Activated CD8-positive, alpha-beta memory T cell treated with anti-CD3 and anti-CD28 coated beads, Interleukin-2, amount 50 U/mL, for 1 hour (primary cell): Measurements from ENCODE around the gene DHCR24.
"Not testable (repeated sequence)": the region's sequence is repeated elsewhere in the genome, so short reads cannot be mapped to it uniquely, and the experiment has no call there.

Experiments used
- DNase-seq: peaks from one replicate; pipeline ENCODE4 v3.0.0-alpha.2; 2020; ENCODE audit errors: extremely low read depth

DHCR24 gene

GRCh38 chr1:54888080-54888733 lies 1.2 kb upstream of the DHCR24 start:
- no peak for DNase-seq

GRCh38 chr1:54887665-54888071 lies 673 bp upstream of the DHCR24 start:
- DNase-seq: no peak

- DNase-seq: no peak
Observed at GRCh38 chr1:54885807-54886723, 930 bp downstream of the DHCR24 start.

GRCh38 chr1:54885237-54885679 lies 1.7 kb downstream of the DHCR24 start:
- no peak for DNase-seq

GRCh38 chr1:54884768-54885167 lies 2.2 kb downstream of the DHCR24 start:
- DNase-seq: no peak

- DNase-seq: no peak
Observed at GRCh38 chr1:54884135-54884586, 2.8 kb downstream of the DHCR24 start.

- no peak for DNase-seq
Observed at GRCh38 chr1:54883349-54884102, 3.5 kb downstream of the DHCR24 start.

GRCh38 chr1:54882519-54882918 lies 4.5 kb downstream of the DHCR24 start:
- DNase-seq: no peak

- not testable (repeated sequence) for DNase-seq
Observed at GRCh38 chr1:54881604-54882003, 5.4 kb downstream of the DHCR24 start.

GRCh38 chr1:54879872-54880271 lies 7.1 kb downstream of the DHCR24 start:
- no peak for DNase-seq

- DNase-seq: no peak
Observed at GRCh38 chr1:54876814-54877213, 10.2 kb downstream of the DHCR24 start.

- no peak for DNase-seq
Observed at GRCh38 chr1:54875000-54875399, 12.0 kb downstream of the DHCR24 start.

- no peak for DNase-seq
Observed at GRCh38 chr1:54874079-54874830, 12.7 kb downstream of the DHCR24 start.

- DNase-seq: no peak
Observed at GRCh38 chr1:54872036-54872331, 15.0 kb downstream of the DHCR24 start.

GRCh38 chr1:54871275-54872035 lies 15.5 kb downstream of the DHCR24 start:
- no peak for DNase-seq

- DNase-seq: no peak
Observed at GRCh38 chr1:54870869-54871268, 16.1 kb downstream of the DHCR24 start.

GRCh38 chr1:54869173-54869851 lies 17.7 kb downstream of the DHCR24 start:
- no peak for DNase-seq

- DNase-seq: no peak
Observed at GRCh38 chr1:54867717-54868057, 19.3 kb downstream of the DHCR24 start.

GRCh38 chr1:54866801-54867716 lies 19.9 kb downstream of the DHCR24 start:
- no peak for DNase-seq
